ENCODE measurements around the gene ZFR.
"Not testable (repeated sequence)": the region's sequence is repeated elsewhere in the genome, so short reads cannot be mapped to it uniquely, and the experiment has no call there.

ZFR gene

GRCh38 chr5:32434221-32434620 is 10.3 kb downstream of the ZFR start:
- Histone ChIP-seq H3K9me3 (ENCODE audit: control insufficient read depth in 2 of 2, low read length in 2 of 2) (no peaks in the 10 kb centered on the region), H3K4me1 (ENCODE audit: control insufficient read depth, insufficient read depth, low read length) (no peaks in the 10 kb centered on the region), H3K27me3 (ENCODE audit: control insufficient read depth in 1 of 2, insufficient read depth in 2 of 2, low read length in 2 of 2) (no peaks in the 10 kb centered on the region), H3K9ac (ENCODE audit: low read length in 2 of 2) (no peak overlapping the region), H3K27ac (ENCODE audit: low read length) (no peak overlapping the region), H3K4me3 (ENCODE audit: low read length in 2 of 2) (no peak overlapping the region), H3K36me3 (ENCODE audit: control insufficient read depth in 2 of 2, insufficient read depth in 2 of 2, low read length in 2 of 2) (no peaks in the 10 kb centered on the region)

- no peaks in the 10 kb centered on the region for H3K27me3 ChIP-seq (ENCODE audit: control insufficient read depth in 1 of 2, insufficient read depth in 2 of 2, low read length in 2 of 2)
- no peaks in the 10 kb centered on the region for H3K4me1 ChIP-seq (ENCODE audit: control insufficient read depth, insufficient read depth, low read length)
- H3K36me3 ChIP-seq (ENCODE audit: control insufficient read depth in 2 of 2, insufficient read depth in 2 of 2, low read length in 2 of 2), result peaks cover 2 to 3% of the 10 kb centered on the region in 2 donors
- H3K9ac ChIP-seq (ENCODE audit: low read length in 2 of 2), result no peak overlapping the region
- H3K9me3 ChIP-seq (ENCODE audit: control insufficient read depth in 2 of 2, low read length in 2 of 2), result no peaks in the 10 kb centered on the region
- no peak overlapping the region for H3K27ac ChIP-seq (ENCODE audit: low read length)
- H3K4me3 ChIP-seq (ENCODE audit: low read length in 2 of 2), result no peak overlapping the region
Measured at GRCh38 chr5:32432633-32433032, 11.9 kb downstream of the ZFR start.

GRCh38 chr5:32430825-32431224 is 13.7 kb downstream of the ZFR start:
- H3K9me3 ChIP-seq (ENCODE audit: control insufficient read depth in 2 of 2, low read length in 2 of 2); H3K27ac ChIP-seq (ENCODE audit: low read length); H3K4me1 ChIP-seq (ENCODE audit: control insufficient read depth, insufficient read depth, low read length); H3K27me3 ChIP-seq (ENCODE audit: control insufficient read depth in 1 of 2, insufficient read depth in 2 of 2, low read length in 2 of 2); H3K9ac ChIP-seq (ENCODE audit: low read length in 2 of 2); H3K4me3 ChIP-seq (ENCODE audit: low read length in 2 of 2); H3K36me3 ChIP-seq (ENCODE audit: control insufficient read depth in 2 of 2, insufficient read depth in 2 of 2, low read length in 2 of 2): not testable (repeated sequence)

- no peak overlapping the region for H3K4me3 ChIP-seq (ENCODE audit: low read length in 2 of 2)
- peaks cover 2 to 7% of the 10 kb centered on the region in 2 donors for H3K36me3 ChIP-seq (ENCODE audit: control insufficient read depth in 2 of 2, insufficient read depth in 2 of 2, low read length in 2 of 2)
- H3K27me3 ChIP-seq (ENCODE audit: control insufficient read depth in 1 of 2, insufficient read depth in 2 of 2, low read length in 2 of 2), result no peaks in the 10 kb centered on the region
- peaks cover 0 to 6% of the 10 kb centered on the region in 2 donors for H3K9me3 ChIP-seq (ENCODE audit: control insufficient read depth in 2 of 2, low read length in 2 of 2)
- no peak overlapping the region for H3K9ac ChIP-seq (ENCODE audit: low read length in 2 of 2)
- no peaks in the 10 kb centered on the region for H3K4me1 ChIP-seq (ENCODE audit: control insufficient read depth, insufficient read depth, low read length)
- no peak overlapping the region for H3K27ac ChIP-seq (ENCODE audit: low read length)
Measured at GRCh38 chr5:32428426-32428825, 16.1 kb downstream of the ZFR start.

GRCh38 chr5:32426440-32427151 is 17.9 kb downstream of the ZFR start:
- Histone ChIP-seq H3K4me1 (ENCODE audit: control insufficient read depth, insufficient read depth, low read length) (no peaks in the 10 kb centered on the region), H3K4me3 (ENCODE audit: low read length in 2 of 2) (no peak overlapping the region), H3K9me3 (ENCODE audit: control insufficient read depth in 2 of 2, low read length in 2 of 2) (peaks cover 0 to 6% of the 10 kb centered on the region in 2 donors), H3K9ac (ENCODE audit: low read length in 2 of 2) (no peak overlapping the region), H3K36me3 (ENCODE audit: control insufficient read depth in 2 of 2, insufficient read depth in 2 of 2, low read length in 2 of 2) (peaks cover 2 to 7% of the 10 kb centered on the region in 2 donors), H3K27me3 (ENCODE audit: control insufficient read depth in 1 of 2, insufficient read depth in 2 of 2, low read length in 2 of 2) (no peaks in the 10 kb centered on the region), H3K27ac (ENCODE audit: low read length) (no peak overlapping the region)

GRCh38 chr5:32422697-32423096 is 21.8 kb downstream of the ZFR start:
- H3K4me1 ChIP-seq (ENCODE audit: control insufficient read depth, insufficient read depth, low read length), result peaks cover 7% of the 10 kb centered on the region
- no peak overlapping the region for H3K9ac ChIP-seq (ENCODE audit: low read length in 2 of 2)
- H3K9me3 ChIP-seq (ENCODE audit: control insufficient read depth in 2 of 2, low read length in 2 of 2), result peaks cover 0 to 6% of the 10 kb centered on the region in 2 donors
- H3K36me3 ChIP-seq (ENCODE audit: control insufficient read depth in 2 of 2, insufficient read depth in 2 of 2, low read length in 2 of 2), result peaks cover 2 to 7% of the 10 kb centered on the region in 2 donors
- H3K4me3 ChIP-seq (ENCODE audit: low read length in 2 of 2), result no peak overlapping the region
- H3K27me3 ChIP-seq (ENCODE audit: control insufficient read depth in 1 of 2, insufficient read depth in 2 of 2, low read length in 2 of 2), result no peaks in the 10 kb centered on the region
- no peak overlapping the region for H3K27ac ChIP-seq (ENCODE audit: low read length)

GRCh38 chr5:32421075-32421474 is 23.5 kb downstream of the ZFR start:
- no peaks in the 10 kb centered on the region for H3K9me3 ChIP-seq (ENCODE audit: control insufficient read depth in 2 of 2, low read length in 2 of 2)
- H3K27me3 ChIP-seq (ENCODE audit: control insufficient read depth in 1 of 2, insufficient read depth in 2 of 2, low read length in 2 of 2), result no peaks in the 10 kb centered on the region
- H3K27ac ChIP-seq (ENCODE audit: low read length), result no peak overlapping the region
- H3K36me3 ChIP-seq (ENCODE audit: control insufficient read depth in 2 of 2, insufficient read depth in 2 of 2, low read length in 2 of 2), result peaks cover 6 to 13% of the 10 kb centered on the region in 2 donors
- no peak overlapping the region for H3K4me3 ChIP-seq (ENCODE audit: low read length in 2 of 2)
- H3K4me1 ChIP-seq (ENCODE audit: control insufficient read depth, insufficient read depth, low read length), result peaks cover 7% of the 10 kb centered on the region
- H3K9ac ChIP-seq (ENCODE audit: low read length in 2 of 2), result no peak overlapping the region

GRCh38 chr5:32420506-32420905 is 24.0 kb downstream of the ZFR start:
- no peak overlapping the region for H3K27ac ChIP-seq (ENCODE audit: low read length)
- no peak overlapping the region for H3K4me3 ChIP-seq (ENCODE audit: low read length in 2 of 2)

GRCh38 chr5:32419791-32420190 is 24.7 kb downstream of the ZFR start:
- no peak overlapping the region for H3K27ac ChIP-seq (ENCODE audit: low read length)
- H3K36me3 ChIP-seq (ENCODE audit: control insufficient read depth in 2 of 2, insufficient read depth in 2 of 2, low read length in 2 of 2), result peaks cover 8 to 18% of the 10 kb centered on the region in 2 donors
- H3K4me3 ChIP-seq (ENCODE audit: low read length in 2 of 2), result no peak overlapping the region
- no peaks in the 10 kb centered on the region for H3K27me3 ChIP-seq (ENCODE audit: control insufficient read depth in 1 of 2, insufficient read depth in 2 of 2, low read length in 2 of 2)
- peaks cover 7% of the 10 kb centered on the region for H3K4me1 ChIP-seq (ENCODE audit: control insufficient read depth, insufficient read depth, low read length)
- H3K9me3 ChIP-seq (ENCODE audit: control insufficient read depth in 2 of 2, low read length in 2 of 2), result no peaks in the 10 kb centered on the region
- H3K9ac ChIP-seq (ENCODE audit: low read length in 2 of 2), result no peak overlapping the region

More at GRCh38 chr5:32420506-32420905, 24.0 kb downstream of the ZFR start:
- Histone ChIP-seq H3K4me1 (ENCODE audit: control insufficient read depth, insufficient read depth, low read length) (peaks cover 7% of the 10 kb centered on the region), H3K36me3 (ENCODE audit: control insufficient read depth in 2 of 2, insufficient read depth in 2 of 2, low read length in 2 of 2) (peaks cover 6 to 16% of the 10 kb centered on the region in 2 donors), H3K27me3 (ENCODE audit: control insufficient read depth in 1 of 2, insufficient read depth in 2 of 2, low read length in 2 of 2) (no peaks in the 10 kb centered on the region), H3K9ac (ENCODE audit: low read length in 2 of 2) (no peak overlapping the region), H3K9me3 (ENCODE audit: control insufficient read depth in 2 of 2, low read length in 2 of 2) (no peaks in the 10 kb centered on the region)

- Histone ChIP-seq H3K4me1 (ENCODE audit: control insufficient read depth, insufficient read depth, low read length) (no peaks in the 10 kb centered on the region), H3K27me3 (ENCODE audit: control insufficient read depth in 1 of 2, insufficient read depth in 2 of 2, low read length in 2 of 2) (no peaks in the 10 kb centered on the region), H3K36me3 (ENCODE audit: control insufficient read depth in 2 of 2, insufficient read depth in 2 of 2, low read length in 2 of 2) (peaks cover 18 to 47% of the 10 kb centered on the region in 2 donors), H3K4me3 (ENCODE audit: low read length in 2 of 2) (no peak overlapping the region), H3K27ac (ENCODE audit: low read length) (no peak overlapping the region), H3K9ac (ENCODE audit: low read length in 2 of 2) (no peak overlapping the region), H3K9me3 (ENCODE audit: control insufficient read depth in 2 of 2, low read length in 2 of 2) (no peaks in the 10 kb centered on the region)
Measured at GRCh38 chr5:32413466-32414263, 30.9 kb downstream of the ZFR start.

GRCh38 chr5:32410630-32411029 is 33.9 kb downstream of the ZFR start:
- H3K4me3 ChIP-seq (ENCODE audit: low read length in 2 of 2), result no peak overlapping the region
- H3K4me1 ChIP-seq (ENCODE audit: control insufficient read depth, insufficient read depth, low read length), result no peaks in the 10 kb centered on the region
- no peaks in the 10 kb centered on the region for H3K9me3 ChIP-seq (ENCODE audit: control insufficient read depth in 2 of 2, low read length in 2 of 2)
- H3K27ac ChIP-seq (ENCODE audit: low read length), result no peak overlapping the region
- no peak overlapping the region for H3K9ac ChIP-seq (ENCODE audit: low read length in 2 of 2)
- no peaks in the 10 kb centered on the region for H3K27me3 ChIP-seq (ENCODE audit: control insufficient read depth in 1 of 2, insufficient read depth in 2 of 2, low read length in 2 of 2)
- H3K36me3 ChIP-seq (ENCODE audit: control insufficient read depth in 2 of 2, insufficient read depth in 2 of 2, low read length in 2 of 2), result peaks cover 21 to 50% of the 10 kb centered on the region in 2 donors

Data from stomach smooth muscle (tissue), 2 donors.